Caco-2 (cell line): ENCODE results near the gene CEP290. TPM values are rescaled to one million over a fixed set of nuclear protein-coding genes. Genes with fewer than 3 reads are reported as not detected.

Experiments
- BruUV-seq: library from RNA; stranded (reverse); fragments of 400-500 nt; replicated peaks from 2 replicates; lab custom pipeline; 2021; lab: Mats Ljungman, UMichigan
- CTCF ChIA-PET: fragments of 300-600 bp; sonication (Branson Sonifier 250); formaldehyde crosslinking; loops from one replicate; lab custom pipeline; 2022; ENCODE audit warnings: antibody characterized with exemption; lab: Charles Lee
- POLR2A ChIA-PET: fragments of 300-600 bp; sonication (Branson Sonifier 250); formaldehyde crosslinking; loops from one replicate; lab custom pipeline; 2022; ENCODE audit warnings: antibody characterized with exemption; lab: Charles Lee
- DNase-seq, 2 experiments: peaks; one replicate each; pipeline versions ENCODE4 v3.0.0 to v3.0.0-alpha.2; 2020 to 2022
- H3K27me3 ChIP-seq: replicated peaks from 2 replicates; pipeline ENCODE4 v1.6.0; 2011; ENCODE audit warnings: low read length; ENCODE audit not compliant: control insufficient read depth, insufficient read depth
- H3K36me3 ChIP-seq: 2 replicates; pipeline ENCODE4 v1.5.1; 2011; ENCODE audit warnings: low read length; ENCODE audit not compliant: control insufficient read depth, insufficient read depth
- H3K4me1 ChIP-seq: fragments of 250-450 bp; sonication (Bioruptor Pico); 2 replicates; pipeline ENCODE4 v1.5.1; 2020; ENCODE audit warnings: mild to moderate bottlenecking
- H3K4me3 ChIP-seq: 2 replicates; pipeline ENCODE4 v1.5.1; 2011; ENCODE audit warnings: low read depth, mild to moderate bottlenecking, control low read depth, low read length
- H3K9me3 ChIP-seq: fragments of 250-450 bp; sonication (Bioruptor Pico); 2 replicates; pipeline ENCODE4 v1.5.1; 2020; ENCODE audit warnings: mild to moderate bottlenecking, moderate library complexity
- H3K27ac Mint-ChIP-seq: one replicate; pipeline ENCODE4 v1.8.0; 2022; ENCODE audit warnings: mixed read lengths; ENCODE audit not compliant: unreplicated experiment
- H3K27me3 Mint-ChIP-seq: one replicate; pipeline ENCODE4 v1.8.0; 2022; ENCODE audit warnings: mixed read lengths; ENCODE audit not compliant: insufficient read depth, unreplicated experiment
- H3K36me3 Mint-ChIP-seq: one replicate; pipeline ENCODE4 v1.8.0; 2022; ENCODE audit warnings: mild to moderate bottlenecking, mixed read lengths; ENCODE audit not compliant: insufficient read depth, unreplicated experiment
- H3K4me1 Mint-ChIP-seq: one replicate; pipeline ENCODE4 v1.8.0; 2022; ENCODE audit warnings: low read depth, mixed read lengths; ENCODE audit not compliant: unreplicated experiment
- H3K4me3 Mint-ChIP-seq: one replicate; pipeline ENCODE4 v1.8.0; 2022; ENCODE audit warnings: mild to moderate bottlenecking, moderate library complexity, mixed read lengths; ENCODE audit not compliant: unreplicated experiment
- H3K9me3 Mint-ChIP-seq: one replicate; pipeline ENCODE4 v1.8.0; 2022; ENCODE audit warnings: mixed read lengths; ENCODE audit not compliant: unreplicated experiment
- intact Hi-C: fragments of 100-400 bp; cut with micrococcal nuclease; formaldehyde crosslinking; loops from one replicate; pipeline ENCODE4 v1.10.0; 2022; ENCODE audit not compliant: unreplicated experiment
- total RNA-seq: library from RNA; stranded (reverse); gene quantifications from 2 replicates; pipeline ENCODE4 v1.2.3, GENCODE V29; 2022
- TF ChIP-seq, protein P1 (sequence below), 2 experiments: fragments of 200-600 bp in 1 of 2; IDR thresholded peaks; 1 replicate in 1 of 2; 2 replicates in 1 of 2; pipeline versions ENCODE4 v1.5.1 to v1.8.0; 2011 to 2022; ENCODE audit warnings: antibody characterized with exemption in 1 of 2, control low read depth in 1 of 2, inconsistent platforms in 1 of 2, low read depth in 1 of 2, low read length in 1 of 2, mild to moderate bottlenecking in 1 of 2, moderate library complexity in 1 of 2; ENCODE audit not compliant: insufficient read depth in 1 of 2, severe bottlenecking in 1 of 2, unreplicated experiment in 1 of 2

Gene CEP290
- total RNA-seq, 1 experiment from 2014 or later = 14.0 TPM

DNA sequence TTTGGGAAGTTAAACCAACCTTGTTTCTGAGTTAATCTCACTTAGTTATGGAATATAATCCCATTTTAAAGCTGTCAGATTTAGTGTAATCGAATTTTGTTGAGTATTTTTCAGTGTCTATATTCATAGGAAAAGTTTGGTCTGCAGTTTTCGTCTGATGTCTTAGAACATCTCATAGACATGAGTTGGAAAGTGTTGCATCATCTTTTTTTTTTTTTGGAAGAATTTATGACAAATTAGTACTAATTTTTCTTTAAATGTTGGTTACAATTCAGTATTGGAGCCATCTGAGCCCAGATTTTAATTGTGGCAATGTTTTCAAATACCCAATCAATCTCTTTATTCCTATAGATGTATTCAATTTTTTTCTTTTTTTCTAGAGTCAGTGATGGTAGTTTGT, 140.6 kb downstream of the CEP290 start:
- Mint-ChIP-seq H3K9me3 (no peaks in the 10 kb centered on the region), H3K4me1 (no peaks in the 10 kb centered on the region), H3K27ac (no peak overlapping the region), H3K27me3 (no peaks in the 10 kb centered on the region), H3K4me3 (no peak overlapping the region), H3K36me3 (no peaks in the 10 kb centered on the region)
- TF ChIP-seq, protein P1, sequence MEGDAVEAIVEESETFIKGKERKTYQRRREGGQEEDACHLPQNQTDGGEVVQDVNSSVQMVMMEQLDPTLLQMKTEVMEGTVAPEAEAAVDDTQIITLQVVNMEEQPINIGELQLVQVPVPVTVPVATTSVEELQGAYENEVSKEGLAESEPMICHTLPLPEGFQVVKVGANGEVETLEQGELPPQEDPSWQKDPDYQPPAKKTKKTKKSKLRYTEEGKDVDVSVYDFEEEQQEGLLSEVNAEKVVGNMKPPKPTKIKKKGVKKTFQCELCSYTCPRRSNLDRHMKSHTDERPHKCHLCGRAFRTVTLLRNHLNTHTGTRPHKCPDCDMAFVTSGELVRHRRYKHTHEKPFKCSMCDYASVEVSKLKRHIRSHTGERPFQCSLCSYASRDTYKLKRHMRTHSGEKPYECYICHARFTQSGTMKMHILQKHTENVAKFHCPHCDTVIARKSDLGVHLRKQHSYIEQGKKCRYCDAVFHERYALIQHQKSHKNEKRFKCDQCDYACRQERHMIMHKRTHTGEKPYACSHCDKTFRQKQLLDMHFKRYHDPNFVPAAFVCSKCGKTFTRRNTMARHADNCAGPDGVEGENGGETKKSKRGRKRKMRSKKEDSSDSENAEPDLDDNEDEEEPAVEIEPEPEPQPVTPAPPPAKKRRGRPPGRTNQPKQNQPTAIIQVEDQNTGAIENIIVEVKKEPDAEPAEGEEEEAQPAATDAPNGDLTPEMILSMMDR (IDR thresholded peaks at IDR 0.05; ENCODE audit: insufficient read depth in 1 of 2, low read depth in 1 of 2, low read length in 1 of 2, severe bottlenecking in 1 of 2, unreplicated experiment in 1 of 2) = no peak
- intact Hi-C loops = no loop called here
- Histone ChIP-seq H3K4me1 (no peaks in the 10 kb centered on the region), H3K4me3 (no peak overlapping the region), H3K36me3 (no peaks in the 10 kb centered on the region), H3K27me3 (no peaks in the 10 kb centered on the region), H3K9me3 (no peaks in the 10 kb centered on the region)
- no peak for DNase-seq
- ChIA-PET POLR2A (no interaction called here), CTCF (no interaction called here)
- BruUV-seq = no TSS peak

Other genes with a start within 250 kb of the CEP290 start
- not detected in 2 replicates for gene C12orf50, start 112.7 kb downstream of the CEP290 start, total RNA-seq
- gene TMTC3, start 219 bp upstream of the CEP290 start, total RNA-seq = 31.8 and 31.9 TPM in 2 replicates